HG03025 (cell line): ENCODE data around the gene HSFX1.

Experiments used
- ATAC-seq: cut with Tn5 transposase; IDR thresholded peaks from one replicate; pipeline ENCODE4 v1.9.1; 2021; ENCODE audit warnings: mild to moderate bottlenecking, moderate library complexity; ENCODE audit not compliant: unreplicated experiment, low FRiP score

HSFX1 gene

GRCh38 chrX:149803458-149804062 is 29.7 kb downstream of the HSFX1 start:
- no peak for ATAC-seq

DNA sequence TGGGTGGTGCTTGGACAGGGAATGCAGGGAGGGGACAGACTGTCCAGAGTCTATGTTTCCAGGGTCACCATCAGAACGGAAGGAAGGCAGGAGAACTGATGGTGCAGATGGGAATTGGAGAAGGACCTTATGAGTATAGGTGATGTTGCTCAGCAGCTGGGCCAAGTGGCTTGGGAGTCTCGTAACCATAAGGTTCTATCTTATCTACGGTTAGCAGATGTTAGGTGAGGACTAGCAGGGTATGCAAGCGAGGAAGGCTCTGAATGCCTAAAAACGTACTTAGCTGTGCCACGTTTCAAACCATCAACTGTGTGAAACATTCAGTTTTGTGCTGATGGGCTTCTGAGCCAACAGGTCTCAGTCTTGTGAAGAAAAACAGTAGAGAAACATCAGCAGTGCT is 30.2 kb downstream of the HSFX1 start:
- ATAC-seq = no peak

GRCh38 chrX:149807747-149808458 is 34.0 kb downstream of the HSFX1 start:
- no peak for ATAC-seq

DNA sequence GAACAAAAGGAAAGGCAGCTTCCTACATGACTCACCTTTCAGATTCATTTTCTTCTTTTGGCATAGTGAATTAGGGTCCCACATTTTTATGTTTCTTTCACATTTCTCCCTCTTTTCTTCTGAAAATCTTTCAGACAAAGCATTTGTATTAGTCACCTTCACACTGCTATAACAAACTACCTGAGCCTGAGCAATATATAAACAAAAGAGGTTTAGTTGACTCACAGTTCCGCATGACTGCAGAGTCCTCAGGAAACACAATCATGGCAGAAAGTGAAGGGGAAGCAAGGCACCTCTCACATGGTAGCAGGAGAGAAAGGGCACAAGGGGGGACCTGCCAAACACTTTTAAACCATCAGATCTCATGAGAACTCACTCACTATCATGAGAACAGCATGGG is 44.8 kb downstream of the HSFX1 start:
- ATAC-seq = no peak

DNA sequence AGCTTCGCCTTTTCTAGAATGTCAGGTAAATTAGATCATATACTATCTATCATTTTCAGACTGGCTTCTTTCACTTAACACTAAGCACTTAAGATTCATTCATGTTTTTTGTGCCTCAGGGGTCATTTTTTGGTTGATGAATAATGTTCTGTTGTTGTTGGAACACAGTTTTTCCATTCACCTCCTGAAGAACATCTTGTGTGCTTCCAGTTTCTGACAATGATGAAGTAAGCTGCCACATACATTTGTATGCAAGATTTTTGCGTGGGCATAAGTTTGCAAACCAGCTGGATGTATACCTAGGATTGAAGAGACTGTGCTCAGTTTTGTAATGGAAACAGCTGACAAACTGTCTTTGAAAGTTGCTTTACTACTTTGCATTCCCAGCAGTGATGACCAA is 45.5 kb downstream of the HSFX1 start:
- no peak for ATAC-seq

GRCh38 chrX:149825424-149825823 is 51.6 kb downstream of the HSFX1 start:
- no peak for ATAC-seq
